Tibial nerve (tissue), 4 donors: ENCODE data around the gene ETS2. TPM values are rescaled to one million over a fixed set of nuclear protein-coding genes. Genes with fewer than 3 reads are reported as not detected.

Source experiments
- DNase-seq, 2 donors: peaks; one replicate each; pipeline ENCODE4 v3.0.0-alpha.2; 2019; ENCODE audit warnings: low spot score in 2 of 2
- H3K27ac ChIP-seq, 4 donors: fragments of 200-600 bp; sonication (generic) in 3 of 4; one replicate each; pipeline ENCODE4 v1.5.1; 2017 to 2019; ENCODE audit warnings: mild to moderate bottlenecking in 1 of 4
- H3K27me3 ChIP-seq, 2 donors: fragments of 200-600 bp; sonication (generic) in 1 of 2; one replicate each; pipeline versions ENCODE4 v1.5.1 to v1.6.0; 2017 to 2019
- H3K36me3 ChIP-seq, 3 donors: fragments of 200-600 bp; sonication (generic); one replicate each; pipeline ENCODE4 v1.5.1; 2018 to 2019
- H3K4me1 ChIP-seq, 4 donors: fragments of 200-600 bp; sonication (generic) in 3 of 4; one replicate each; pipeline ENCODE4 v1.5.1; 2017 to 2019
- H3K4me3 ChIP-seq, 4 donors: fragments of 200-600 bp; sonication (generic) in 3 of 4; one replicate each; pipeline ENCODE4 v1.5.1; 2017 to 2019; ENCODE audit warnings: mild to moderate bottlenecking in 1 of 4, moderate library complexity in 1 of 4
- H3K9me3 ChIP-seq, 4 donors: fragments of 200-600 bp; sonication (generic) in 3 of 4; one replicate each; pipeline ENCODE4 v1.5.1; 2017 to 2019
- EP300 ChIP-seq, 2 donors: sonication (generic); formaldehyde crosslinking; IDR thresholded peaks; one replicate each; pipeline ENCODE4 v1.6.1; 2017; ENCODE audit warnings: antibody characterized with exemption in 2 of 2, mild to moderate bottlenecking in 1 of 2
- POLR2A ChIP-seq, 2 donors: fragments of 450-650 bp; IDR thresholded peaks; one replicate each; pipeline ENCODE4 v1.6.1; 2017; ENCODE audit warnings: antibody characterized with exemption in 2 of 2, mild to moderate bottlenecking in 2 of 2, moderate library complexity in 2 of 2
- WGBS, 2 donors: methylation state at CpG; one replicate each; pipeline ENCODE4 v1.1.5; 2018; 5-methylcytosine and 5-hydroxymethylcytosine counted together
- total RNA-seq, 4 donors: library from RNA; depleted of rRNA; stranded (reverse); fragments of >200 nt; gene quantifications; one replicate each; pipeline ENCODE4 v1.1.0, GENCODE V29; 2016
- TF ChIP-seq, protein P1 (sequence below), 5 experiments: fragments of 200-600 bp in 3 of 5; fragments of 450-650 bp in 2 of 5; sonication (generic) in 3 of 5; IDR thresholded peaks; one replicate each; pipeline ENCODE4 v1.5.1; 2016 to 2019; ENCODE audit warnings: antibody characterized with exemption in 5 of 5, mild to moderate bottlenecking in 3 of 5, moderate library complexity in 2 of 5

Gene ETS2
- total RNA-seq, 4 donors from 2014 or later = 85.6 to 103 (median 98.5) TPM

DNA sequence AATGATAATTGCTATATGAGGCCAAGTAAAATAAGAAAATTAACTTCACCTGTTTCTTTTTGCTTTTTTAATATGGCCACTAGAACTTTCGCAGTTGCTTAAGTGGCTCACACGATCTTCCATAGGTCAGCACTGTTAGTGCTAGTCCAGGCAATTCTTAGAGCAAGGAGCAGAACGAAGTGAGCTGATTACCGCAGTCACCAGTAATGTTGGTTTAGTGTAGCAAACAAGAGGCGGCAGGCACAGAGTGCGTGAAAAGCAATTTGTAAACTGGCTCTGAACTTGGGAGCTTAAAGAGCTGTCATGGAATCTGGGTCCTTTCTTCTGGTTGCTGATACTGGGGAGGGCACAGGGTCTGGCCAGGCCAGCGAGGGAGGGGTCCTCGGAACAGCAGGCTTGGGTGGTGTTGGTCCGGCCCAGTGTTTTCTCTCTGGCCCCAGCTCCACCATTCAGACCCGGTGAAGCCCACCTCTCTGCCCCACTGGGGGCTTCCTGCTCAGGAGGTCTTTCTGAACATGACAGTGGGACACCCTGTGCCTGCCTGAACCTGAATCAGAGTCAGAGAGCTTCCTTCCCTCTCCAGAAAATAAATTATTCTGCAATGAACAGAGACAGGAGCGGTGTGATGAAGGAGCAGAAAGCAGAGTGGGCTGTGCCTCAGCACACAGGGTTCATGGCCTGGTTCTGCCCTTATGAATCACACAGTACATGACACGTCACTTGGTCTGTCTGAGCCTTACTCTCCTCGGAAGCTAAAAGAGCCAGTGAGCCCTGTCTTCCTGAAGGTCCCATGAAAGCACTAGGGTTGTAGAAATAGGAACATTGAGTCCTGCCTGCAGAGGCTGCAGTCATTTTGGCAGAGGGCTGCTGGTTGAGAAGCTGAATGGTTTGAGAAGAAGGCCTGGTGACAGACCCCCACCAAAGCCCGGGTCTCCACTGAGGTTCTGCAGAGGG is 11.9 kb downstream of the ETS2 start:
- Histone ChIP-seq H3K9me3 (no peaks in the 10 kb centered on the region), H3K36me3 (peaks cover 0 to 97% (median 43%) of the 10 kb centered on the region in 3 donors), H3K27ac (peak overlapping the region in 3 of 4 donors; percentile 16 to 48 (median 43)), H3K27me3 (no peaks in the 10 kb centered on the region), H3K4me1 (peaks cover 0 to 13% (median 5%) of the 10 kb centered on the region in 4 donors), H3K4me3 (no peak overlapping the region)
- no peak for TF ChIP-seq EP300 (IDR thresholded peaks at IDR 0.05)
- TF ChIP-seq, protein P1, sequence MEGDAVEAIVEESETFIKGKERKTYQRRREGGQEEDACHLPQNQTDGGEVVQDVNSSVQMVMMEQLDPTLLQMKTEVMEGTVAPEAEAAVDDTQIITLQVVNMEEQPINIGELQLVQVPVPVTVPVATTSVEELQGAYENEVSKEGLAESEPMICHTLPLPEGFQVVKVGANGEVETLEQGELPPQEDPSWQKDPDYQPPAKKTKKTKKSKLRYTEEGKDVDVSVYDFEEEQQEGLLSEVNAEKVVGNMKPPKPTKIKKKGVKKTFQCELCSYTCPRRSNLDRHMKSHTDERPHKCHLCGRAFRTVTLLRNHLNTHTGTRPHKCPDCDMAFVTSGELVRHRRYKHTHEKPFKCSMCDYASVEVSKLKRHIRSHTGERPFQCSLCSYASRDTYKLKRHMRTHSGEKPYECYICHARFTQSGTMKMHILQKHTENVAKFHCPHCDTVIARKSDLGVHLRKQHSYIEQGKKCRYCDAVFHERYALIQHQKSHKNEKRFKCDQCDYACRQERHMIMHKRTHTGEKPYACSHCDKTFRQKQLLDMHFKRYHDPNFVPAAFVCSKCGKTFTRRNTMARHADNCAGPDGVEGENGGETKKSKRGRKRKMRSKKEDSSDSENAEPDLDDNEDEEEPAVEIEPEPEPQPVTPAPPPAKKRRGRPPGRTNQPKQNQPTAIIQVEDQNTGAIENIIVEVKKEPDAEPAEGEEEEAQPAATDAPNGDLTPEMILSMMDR (IDR thresholded peaks at IDR 0.05) = no peak
- no peak for TF ChIP-seq POLR2A (IDR thresholded peaks at IDR 0.05)
- DNase-seq = no peak
- WGBS, 2 donors = 83 to 87% methylated on average over 14 of the region's 14 CpGs

DNA sequence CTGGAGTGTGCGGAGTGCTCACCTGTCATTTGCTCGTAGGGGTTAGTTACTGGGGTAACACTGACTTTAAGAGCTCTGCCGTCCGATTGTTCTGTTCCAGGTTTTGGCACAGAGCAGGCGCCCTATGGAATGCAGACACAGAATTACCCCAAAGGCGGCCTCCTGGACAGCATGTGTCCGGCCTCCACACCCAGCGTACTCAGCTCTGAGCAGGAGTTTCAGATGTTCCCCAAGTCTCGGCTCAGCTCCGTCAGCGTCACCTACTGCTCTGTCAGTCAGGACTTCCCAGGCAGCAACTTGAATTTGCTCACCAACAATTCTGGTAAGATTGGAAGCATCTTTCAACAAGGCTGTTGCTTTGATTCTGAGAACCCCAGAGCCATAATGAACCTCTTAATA is 12.6 kb downstream of the ETS2 start:
- Histone ChIP-seq H3K27ac (peak overlapping the region in 3 of 4 donors; percentile 8 to 43 (median 43)), H3K36me3 (peaks cover 0 to 95% (median 43%) of the 10 kb centered on the region in 3 donors), H3K9me3 (no peaks in the 10 kb centered on the region), H3K27me3 (no peaks in the 10 kb centered on the region), H3K4me3 (no peak overlapping the region), H3K4me1 (peaks cover 0 to 16% (median 7%) of the 10 kb centered on the region in 4 donors)
- DNase-seq = no peak
- 95 to 96% methylated on average over 10 to 11 of the region's 11 CpGs for WGBS, 2 donors
- TF ChIP-seq POLR2A (IDR thresholded peaks at IDR 0.05) = no peak
- TF ChIP-seq, protein P1 (IDR thresholded peaks at IDR 0.05) = no peak
- no peak for TF ChIP-seq EP300 (IDR thresholded peaks at IDR 0.05)

DNA sequence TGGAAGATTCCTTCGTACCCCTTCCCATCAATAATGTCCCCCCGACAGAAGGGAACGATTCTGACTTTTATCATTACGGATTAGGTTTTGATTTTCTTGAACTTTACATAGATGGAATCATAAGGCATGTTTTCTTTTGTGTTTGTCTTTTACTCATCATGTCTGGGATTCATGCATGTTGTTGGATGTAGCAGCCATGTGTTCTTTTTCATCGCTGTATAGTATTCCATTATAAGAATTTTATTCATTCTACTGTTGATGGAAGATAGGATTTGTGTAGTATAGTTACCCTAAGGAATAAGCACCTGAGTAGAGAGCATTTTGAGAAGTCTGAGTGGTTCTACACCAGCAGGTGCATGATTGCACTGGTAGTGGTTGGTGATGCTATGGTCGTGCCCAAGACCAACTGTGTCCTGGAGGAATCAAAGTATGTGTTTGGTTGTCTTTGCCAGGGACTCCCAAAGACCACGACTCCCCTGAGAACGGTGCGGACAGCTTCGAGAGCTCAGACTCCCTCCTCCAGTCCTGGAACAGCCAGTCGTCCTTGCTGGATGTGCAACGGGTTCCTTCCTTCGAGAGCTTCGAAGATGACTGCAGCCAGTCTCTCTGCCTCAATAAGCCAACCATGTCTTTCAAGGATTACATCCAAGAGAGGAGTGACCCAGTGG is 13.5 kb downstream of the ETS2 start:
- H3K27me3 ChIP-seq = no peaks in the 10 kb centered on the region
- H3K27ac ChIP-seq = peak overlapping the region in 1 of 4 donors; percentile 65
- H3K36me3 ChIP-seq = peaks cover 0 to 87% (median 42%) of the 10 kb centered on the region in 3 donors
- no peaks in the 10 kb centered on the region for H3K9me3 ChIP-seq
- H3K4me1 ChIP-seq = peaks cover 0 to 20% (median 8%) of the 10 kb centered on the region in 4 donors
- 95% methylated on average over 12 to 14 of the region's 14 CpGs for WGBS, 2 donors
- TF ChIP-seq EP300 (IDR thresholded peaks at IDR 0.05) (no peak), POLR2A (IDR thresholded peaks at IDR 0.05) (no peak)
- TF ChIP-seq, protein P1 (IDR thresholded peaks at IDR 0.05) = no peak
- no peak overlapping the region for H3K4me3 ChIP-seq
- DNase-seq = no peak

DNA sequence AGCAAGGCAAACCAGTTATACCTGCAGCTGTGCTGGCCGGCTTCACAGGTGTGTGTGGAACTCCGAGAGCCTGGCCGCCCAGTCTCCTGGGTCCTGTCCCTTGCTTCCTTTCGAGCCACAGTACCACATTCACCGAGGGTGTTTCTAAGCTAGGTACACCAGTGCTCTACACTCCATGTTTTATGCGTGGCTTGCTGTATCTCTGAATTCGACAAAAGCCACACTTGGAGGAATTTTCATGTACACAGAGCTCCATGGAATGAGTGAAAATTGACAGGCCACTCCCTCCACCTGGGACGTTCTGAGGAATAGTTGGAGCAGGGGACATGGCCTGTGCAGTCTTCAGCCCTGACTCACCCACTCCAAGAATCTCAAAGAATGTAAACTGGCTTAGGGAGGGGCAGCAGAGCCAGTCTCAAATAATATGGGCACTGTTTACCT is 14.0 kb downstream of the ETS2 start:
- no peak for TF ChIP-seq EP300 (IDR thresholded peaks at IDR 0.05)
- TF ChIP-seq POLR2A (IDR thresholded peaks at IDR 0.05) = no peak
- TF ChIP-seq, protein P1 (IDR thresholded peaks at IDR 0.05) = no peak
- WGBS, 2 donors = 81 to 83% methylated on average over 8 of the region's 8 CpGs
- H3K9me3 ChIP-seq = no peaks in the 10 kb centered on the region
- H3K4me3 ChIP-seq = no peak overlapping the region
- peaks cover 0 to 25% (median 8%) of the 10 kb centered on the region in 4 donors for H3K4me1 ChIP-seq
- H3K27ac ChIP-seq = peak overlapping the region in 2 of 4 donors; percentile 14 to 65
- no peaks in the 10 kb centered on the region for H3K27me3 ChIP-seq
- DNase-seq = no peak
- H3K36me3 ChIP-seq = peaks cover 0 to 81% (median 37%) of the 10 kb centered on the region in 3 donors
